Glutamatergic neuron (in vitro differentiated cells): ENCODE measurements around the gene ICAM3. TPM values are rescaled to one million over a fixed set of nuclear protein-coding genes. Genes with fewer than 3 reads are reported as not detected.
A peak's percentile ranks its signal among the peaks of the same experiment; 100 is the strongest.

Experiments
- DNase-seq: peaks from one replicate; pipeline ENCODE4 v3.0.0; 2022
- H3K27ac Mint-ChIP-seq: one replicate; pipeline ENCODE4 v1.8.0; 2020; ENCODE audit warnings: mild to moderate bottlenecking, mixed read lengths, inconsistent platforms; ENCODE audit not compliant: unreplicated experiment
- H3K27me3 Mint-ChIP-seq: one replicate; pipeline ENCODE4 v1.8.0; 2020; ENCODE audit warnings: mild to moderate bottlenecking, moderate library complexity, mixed read lengths, inconsistent platforms; ENCODE audit not compliant: unreplicated experiment
- H3K36me3 Mint-ChIP-seq: one replicate; pipeline ENCODE4 v1.8.0; 2020; ENCODE audit warnings: mild to moderate bottlenecking, mixed read lengths, inconsistent platforms; ENCODE audit not compliant: unreplicated experiment
- H3K4me1 Mint-ChIP-seq: one replicate; pipeline ENCODE4 v1.8.0; 2020; ENCODE audit warnings: mild to moderate bottlenecking, low read depth, mixed read lengths, inconsistent platforms; ENCODE audit not compliant: unreplicated experiment
- H3K4me3 Mint-ChIP-seq: one replicate; pipeline ENCODE4 v1.8.0; 2020; ENCODE audit warnings: mild to moderate bottlenecking, mixed read lengths, inconsistent platforms; ENCODE audit not compliant: unreplicated experiment
- H3K9me3 Mint-ChIP-seq: one replicate; pipeline ENCODE4 v1.8.0; 2020; ENCODE audit warnings: mild to moderate bottlenecking, moderate library complexity, mixed read lengths, inconsistent platforms; ENCODE audit not compliant: unreplicated experiment
- CTCF ChIP-seq: fragments of 200-600 bp; sonication (generic); IDR thresholded peaks from one replicate; pipeline ENCODE4 v1.5.0; 2021; ENCODE audit not compliant: partially characterized antibody, unreplicated experiment
- total RNA-seq: library from RNA; stranded (reverse); fragmentation: NEBNext Ultra II Directional; extraction: Animal tissue kit (Norgen Biotek cat#: 25700); gene quantifications from one replicate; pipeline ENCODE4 v1.2.1, GENCODE V29; 2021; ENCODE audit not compliant: unreplicated experiment

Gene ICAM3
- total RNA-seq, 1 donor from 2014 or later: 2.0 TPM

DNA sequence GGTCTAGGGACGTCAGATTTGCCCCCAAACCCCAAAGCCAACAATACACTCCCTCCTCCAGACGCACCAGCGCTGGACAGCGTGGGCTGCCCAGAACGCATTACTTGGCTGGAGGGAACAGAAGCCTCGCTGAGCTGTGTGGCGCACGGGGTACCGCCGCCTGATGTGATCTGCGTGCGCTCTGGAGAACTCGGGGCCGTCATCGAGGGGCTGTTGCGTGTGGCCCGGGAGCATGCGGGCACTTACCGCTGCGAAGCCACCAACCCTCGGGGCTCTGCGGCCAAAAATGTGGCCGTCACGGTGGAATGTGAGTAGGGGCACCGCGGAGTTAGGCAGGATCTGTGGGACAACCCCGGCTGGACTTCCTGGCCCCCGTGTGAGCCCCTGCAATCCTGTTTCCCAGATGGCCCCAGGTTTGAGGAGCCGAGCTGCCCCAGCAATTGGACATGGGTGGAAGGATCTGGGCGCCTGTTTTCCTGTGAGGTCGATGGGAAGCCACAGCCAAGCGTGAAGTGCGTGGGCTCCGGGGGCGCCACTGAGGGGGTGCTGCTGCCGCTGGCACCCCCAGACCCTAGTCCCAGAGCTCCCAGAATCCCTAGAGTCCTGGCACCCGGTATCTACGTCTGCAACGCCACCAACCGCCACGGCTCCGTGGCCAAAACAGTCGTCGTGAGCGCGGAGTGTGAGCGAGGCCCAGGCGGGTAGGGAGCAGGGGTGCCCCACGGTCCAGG, 45.6 kb downstream of the ICAM3 start:
- Mint-ChIP-seq H3K9me3 (peaks cover 9% of the 10 kb centered on the region), H3K27me3 (peaks cover 31% of the 10 kb centered on the region), H3K4me1 (peaks cover 5% of the 10 kb centered on the region), H3K4me3 (peak overlapping the region; percentile 84), H3K27ac (no peak overlapping the region), H3K36me3 (no peaks in the 10 kb centered on the region)
- TF ChIP-seq CTCF: no peak
- DNase-seq: no peak

DNA sequence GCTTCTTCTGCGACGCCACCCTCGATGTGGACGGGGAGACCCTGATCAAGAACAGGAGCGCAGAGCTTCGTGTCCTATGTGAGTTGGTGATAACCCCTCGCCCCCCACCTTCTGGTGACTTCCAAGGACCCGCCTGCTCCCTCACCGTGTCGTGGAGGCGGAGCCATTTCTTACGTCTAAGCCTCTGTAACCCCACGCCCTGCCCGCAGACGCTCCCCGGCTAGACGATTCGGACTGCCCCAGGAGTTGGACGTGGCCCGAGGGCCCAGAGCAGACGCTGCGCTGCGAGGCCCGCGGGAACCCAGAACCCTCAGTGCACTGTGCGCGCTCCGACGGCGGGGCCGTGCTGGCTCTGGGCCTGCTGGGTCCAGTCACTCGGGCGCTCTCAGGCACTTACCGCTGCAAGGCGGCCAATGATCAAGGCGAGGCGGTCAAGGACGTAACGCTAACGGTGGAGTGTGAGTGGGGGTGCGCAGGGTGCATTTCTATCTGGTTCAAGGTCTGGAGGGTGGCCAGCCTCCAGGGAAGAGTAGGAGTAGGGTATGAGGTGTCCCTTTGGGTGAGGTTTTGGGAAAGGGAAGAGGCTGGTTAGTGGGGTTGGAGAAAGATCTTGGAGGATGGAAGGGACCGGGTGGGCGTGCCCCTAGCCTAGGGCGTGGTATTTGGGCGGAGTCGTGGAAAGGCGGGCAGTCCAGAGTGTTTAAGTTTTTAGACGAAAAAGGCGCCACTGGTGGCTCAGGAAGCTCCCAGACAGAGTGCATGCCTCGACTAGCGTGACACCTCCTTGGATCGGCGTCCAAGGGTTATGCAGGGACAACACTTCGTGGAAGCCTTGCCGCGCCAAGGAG, 46.4 kb downstream of the ICAM3 start:
- H3K4me1 Mint-ChIP-seq: peaks cover 5% of the 10 kb centered on the region

GRCh38 chr19:10292206-10292788, 47.1 kb downstream of the ICAM3 start:
- Mint-ChIP-seq H3K27me3 (peaks cover 38% of the 10 kb centered on the region), H3K4me3 (peak overlapping the region; percentile 84), H3K36me3 (no peaks in the 10 kb centered on the region), H3K9me3 (peaks cover 12% of the 10 kb centered on the region), H3K27ac (peak overlapping the region; percentile 80), H3K4me1 (peaks cover 5% of the 10 kb centered on the region)
- no peak for TF ChIP-seq CTCF
- peak; percentile 94 for DNase-seq

More for the DNA sequence above, 46.4 kb downstream of the ICAM3 start:
- Mint-ChIP-seq H3K4me3 (peak overlapping the region; percentile 84), H3K9me3 (peaks cover 9% of the 10 kb centered on the region), H3K27me3 (peaks cover 35% of the 10 kb centered on the region), H3K36me3 (no peaks in the 10 kb centered on the region), H3K27ac (peak overlapping the region; percentile 80)
- no peak for DNase-seq
- no peak for TF ChIP-seq CTCF

GRCh38 chr19:10291554-10292205, 47.7 kb downstream of the ICAM3 start:
- no peak for TF ChIP-seq CTCF
- Mint-ChIP-seq H3K9me3 (peaks cover 12% of the 10 kb centered on the region), H3K27ac (no peak overlapping the region), H3K36me3 (no peaks in the 10 kb centered on the region), H3K4me1 (peaks cover 5% of the 10 kb centered on the region), H3K27me3 (peaks cover 38% of the 10 kb centered on the region), H3K4me3 (peak overlapping the region; percentile 84)
- DNase-seq: no peak
